G401 (cell line): ENCODE measurements around the gene PTPRQ. TPM values are rescaled to one million over a fixed set of nuclear protein-coding genes. Genes with fewer than 3 reads are reported as not detected.

Source experiments
- DNase-seq: peaks from one replicate; pipeline ENCODE4 v3.0.0-alpha.2; 2015; ENCODE audit warnings: low spot score
- in situ Hi-C: cut with HindIII; loops from 2 replicates; pipeline ENCODE4 v1.10.0; 2016; ENCODE audit warnings: low sequenced_read_pairs, mixed read lengths
- total RNA-seq: library from RNA; depleted of rRNA; stranded (reverse); fragments of >200 nt; shearing (Covaris generic); gene quantifications from 2 replicates; pipeline ENCODE4 v1.2.3, GENCODE V29; 2014

Gene PTPRQ
- total RNA-seq, 1 experiment from 2014 or later = not detected

DNA sequence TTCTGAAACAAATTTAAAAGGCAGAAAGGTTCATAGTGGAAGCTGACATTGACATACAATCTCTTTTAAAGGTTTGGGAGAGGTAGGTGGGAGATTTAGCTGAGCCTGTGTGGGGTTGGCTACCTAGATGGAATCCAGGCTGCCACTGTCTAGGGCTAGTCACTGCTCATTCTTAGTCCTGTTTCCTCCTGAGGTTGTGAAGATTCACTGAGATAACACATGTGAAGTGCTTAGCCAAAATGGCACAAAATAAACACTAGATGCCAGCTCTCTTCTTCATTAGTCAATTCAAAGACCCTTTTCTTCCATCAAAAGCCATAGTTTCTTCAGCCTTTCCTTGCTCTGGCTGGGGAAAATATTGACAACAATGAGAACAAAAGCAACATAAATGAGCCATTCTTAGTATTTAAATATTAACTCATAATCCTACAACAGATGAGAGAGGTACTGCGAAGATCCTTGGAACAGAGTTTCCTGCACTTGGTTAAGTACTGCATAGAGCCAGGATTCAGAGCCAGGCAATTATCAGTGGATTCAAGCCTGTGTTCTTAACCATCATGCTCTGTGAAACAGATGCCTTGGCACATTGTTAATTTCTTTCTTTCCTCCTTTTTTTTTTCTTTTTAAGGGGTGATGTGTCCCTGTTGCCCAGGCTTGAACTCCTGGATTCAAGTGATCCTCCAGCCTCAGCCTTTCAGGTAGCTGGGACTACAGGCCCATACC is 266.9 kb downstream of the PTPRQ start:
- in situ Hi-C loops = no loop called here
- no peak for DNase-seq

DNA sequence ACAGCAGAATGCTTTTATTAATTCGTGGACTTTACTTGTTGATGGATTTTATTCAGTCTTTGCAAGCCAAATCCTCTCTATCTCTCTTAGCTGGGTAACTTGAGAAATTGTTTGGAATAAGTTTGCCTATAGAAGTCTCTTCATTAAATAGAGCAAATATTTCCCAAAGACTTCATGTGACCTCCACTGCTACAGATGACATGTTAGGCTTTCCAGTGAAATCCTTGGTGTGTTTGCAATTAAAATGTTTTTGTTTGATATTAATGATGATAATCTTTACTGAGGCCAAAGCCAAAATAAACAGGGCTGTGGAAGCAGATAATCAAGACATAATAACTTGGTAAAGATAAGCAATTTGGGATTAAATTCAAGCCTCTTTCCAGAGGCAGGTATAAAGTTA is 267.8 kb downstream of the PTPRQ start:
- no peak for DNase-seq
- in situ Hi-C loops = no loop called here

DNA sequence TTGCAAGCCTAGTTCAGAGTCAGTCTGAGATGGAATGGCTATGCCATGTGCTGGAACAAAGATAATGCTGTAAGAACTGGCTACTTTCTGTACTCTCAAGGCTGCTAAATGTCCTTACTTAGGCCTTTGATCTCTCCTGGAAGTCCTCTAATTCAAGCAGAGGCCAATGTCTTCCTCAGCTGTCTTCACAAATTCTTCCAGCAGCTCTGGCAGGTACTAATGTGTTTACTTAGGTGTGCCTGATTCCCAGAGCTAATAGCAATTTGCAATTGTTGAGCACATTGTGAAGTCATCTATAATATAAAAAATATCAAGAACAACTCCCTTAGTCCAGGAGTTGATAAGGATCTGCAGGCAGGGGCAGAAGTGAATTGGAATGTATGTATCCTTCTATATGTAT is 268.8 kb downstream of the PTPRQ start:
- DNase-seq = no peak
- in situ Hi-C loops = no loop called here

DNA sequence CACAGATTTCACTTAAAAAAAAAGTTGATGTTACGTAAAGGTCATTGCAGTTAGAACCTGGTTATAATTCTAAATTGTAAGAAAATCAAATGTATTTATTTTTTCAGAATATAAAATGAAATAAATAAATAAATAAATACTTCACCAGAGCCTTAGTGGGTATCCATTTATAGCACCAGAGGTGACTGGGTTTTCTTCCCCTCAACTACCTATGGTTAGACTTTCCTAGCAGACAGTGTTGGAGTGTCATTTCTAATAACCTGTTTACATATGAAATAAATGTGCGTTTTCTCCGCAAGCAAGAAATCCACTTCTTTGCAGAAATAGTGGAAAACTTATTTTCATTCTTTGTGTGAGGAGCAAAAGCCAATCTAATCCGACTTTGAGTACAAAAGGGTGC is 269.4 kb downstream of the PTPRQ start:
- DNase-seq = no peak
- in situ Hi-C loops = no loop called here

DNA sequence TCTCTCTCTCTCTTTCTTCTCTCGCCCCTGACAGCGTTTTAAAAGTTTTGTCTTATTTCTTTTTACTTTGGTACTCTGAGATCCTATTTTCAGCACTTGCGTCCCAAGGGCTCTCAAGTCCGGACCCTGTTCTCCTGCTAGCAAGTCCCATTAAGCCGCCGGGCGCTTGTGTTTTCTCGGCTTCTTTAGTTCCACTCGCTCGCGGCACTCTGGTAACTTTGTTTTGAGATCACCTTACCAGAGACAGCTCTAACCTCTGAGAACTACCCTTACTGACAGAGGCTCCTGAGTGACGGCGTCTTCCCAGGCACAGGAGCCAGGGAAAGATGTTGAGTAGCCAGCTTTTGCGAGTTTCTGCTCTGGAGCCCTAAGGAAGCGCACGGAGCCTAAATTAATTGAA is 270.0 kb downstream of the PTPRQ start:
- in situ Hi-C loops = no loop called here
- DNase-seq = no peak

DNA sequence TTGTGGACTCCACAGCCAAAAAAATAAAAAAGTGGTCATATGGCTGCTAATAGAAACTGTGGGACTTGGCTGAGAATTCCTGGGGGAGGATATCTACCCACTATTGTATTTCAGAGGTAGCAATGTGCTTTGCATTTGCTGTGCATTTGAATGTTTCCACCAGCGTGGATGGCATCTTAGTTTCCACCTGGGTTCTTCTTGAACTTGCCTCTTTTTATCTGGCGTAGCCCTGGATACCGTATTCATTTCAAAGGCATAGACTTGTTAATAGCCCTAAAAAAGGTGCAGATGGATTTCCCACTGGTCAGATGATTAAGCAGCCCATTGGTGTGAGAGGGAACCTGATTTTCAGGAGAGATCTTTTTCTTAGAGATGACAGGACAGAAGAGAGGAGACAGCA is 270.8 kb downstream of the PTPRQ start:
- DNase-seq = no peak
- in situ Hi-C loops = no loop called here

DNA sequence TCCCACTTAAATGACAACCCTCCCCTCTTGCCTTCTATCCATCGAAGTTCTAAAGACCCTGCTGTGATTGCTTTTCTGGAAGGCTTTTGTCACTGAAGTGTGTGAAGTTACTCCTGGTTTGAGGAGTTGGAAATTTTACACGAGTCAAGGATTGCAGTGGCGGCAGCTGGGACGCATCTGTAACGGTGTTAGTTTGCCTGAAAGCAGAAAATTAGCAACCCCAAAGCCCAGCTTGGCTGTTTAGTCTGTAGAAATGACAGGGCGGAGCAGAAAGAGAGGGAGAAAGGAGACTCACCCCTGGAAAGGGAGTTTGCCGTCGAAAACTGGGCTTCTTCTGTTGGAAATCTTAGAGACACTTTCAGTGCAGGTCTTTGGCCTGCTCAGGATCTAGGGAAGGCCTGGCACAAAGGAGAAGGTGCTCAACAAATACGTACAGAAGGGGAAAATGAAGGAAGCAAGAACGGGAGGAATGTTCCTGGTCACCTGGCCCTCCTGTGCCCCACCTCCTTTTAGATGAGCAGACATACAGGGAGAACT is 271.7 kb downstream of the PTPRQ start:
- no peak for DNase-seq
- in situ Hi-C loops = no loop called here

DNA sequence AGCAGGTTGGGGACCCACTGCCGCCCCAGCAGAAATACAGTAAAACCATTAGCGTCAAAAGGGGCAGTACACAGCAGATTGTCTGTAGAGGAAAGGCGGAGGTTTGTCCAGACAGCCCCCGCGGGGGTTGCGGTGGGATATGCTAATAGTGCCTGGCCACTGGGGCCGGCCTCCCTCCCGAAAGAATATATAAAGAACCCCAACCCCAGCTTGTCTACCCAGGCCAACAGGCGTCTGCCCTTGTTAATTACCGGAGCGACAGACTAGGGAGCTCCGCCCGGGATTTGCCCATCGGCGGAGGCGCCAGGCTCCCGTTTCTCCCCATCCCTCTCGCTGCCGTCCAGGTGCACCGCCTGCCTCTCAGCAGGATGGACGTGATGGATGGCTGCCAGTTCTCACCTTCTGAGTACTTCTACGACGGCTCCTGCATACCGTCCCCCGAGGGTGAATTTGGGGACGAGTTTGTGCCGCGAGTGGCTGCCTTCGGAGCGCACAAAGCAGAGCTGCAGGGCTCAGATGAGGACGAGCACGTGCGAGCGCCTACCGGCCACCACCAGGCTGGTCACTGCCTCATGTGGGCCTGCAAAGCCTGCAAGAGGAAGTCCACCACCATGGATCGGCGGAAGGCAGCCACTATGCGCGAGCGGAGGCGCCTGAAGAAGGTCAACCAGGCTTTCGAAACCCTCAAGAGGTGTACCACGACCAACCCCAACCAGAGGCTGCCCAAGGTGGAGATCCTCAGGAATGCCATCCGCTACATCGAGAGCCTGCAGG is 272.8 kb downstream of the PTPRQ start, which contains the start of gene MYF5:
TSS of gene MYF5 (plus strand) at position 217 of the 774 bp plus-strand sequence. CDS start at position 369, 152 bp downstream.
- in situ Hi-C loops = no loop called here
- no peak for DNase-seq

DNA sequence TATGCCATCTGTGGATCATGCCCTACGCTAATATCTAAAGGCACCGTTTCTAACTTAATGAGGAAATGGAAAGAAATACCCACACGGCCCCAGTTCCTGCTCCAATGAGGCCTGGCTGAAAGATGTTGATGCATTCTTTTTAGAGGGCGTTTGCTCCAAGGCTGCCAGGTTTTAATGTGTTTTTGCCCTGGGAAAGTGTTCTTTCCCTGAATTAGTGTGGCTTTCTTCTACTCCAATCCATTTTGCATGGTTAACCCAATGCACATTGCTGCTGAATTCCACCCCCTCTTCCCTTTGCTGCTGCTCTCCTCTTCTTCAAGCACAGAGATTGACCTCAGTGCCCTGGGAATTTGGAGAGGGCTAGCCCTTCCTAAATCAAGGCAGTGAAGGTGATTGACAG is 273.8 kb downstream of the PTPRQ start:
- DNase-seq = no peak
- in situ Hi-C loops = no loop called here

DNA sequence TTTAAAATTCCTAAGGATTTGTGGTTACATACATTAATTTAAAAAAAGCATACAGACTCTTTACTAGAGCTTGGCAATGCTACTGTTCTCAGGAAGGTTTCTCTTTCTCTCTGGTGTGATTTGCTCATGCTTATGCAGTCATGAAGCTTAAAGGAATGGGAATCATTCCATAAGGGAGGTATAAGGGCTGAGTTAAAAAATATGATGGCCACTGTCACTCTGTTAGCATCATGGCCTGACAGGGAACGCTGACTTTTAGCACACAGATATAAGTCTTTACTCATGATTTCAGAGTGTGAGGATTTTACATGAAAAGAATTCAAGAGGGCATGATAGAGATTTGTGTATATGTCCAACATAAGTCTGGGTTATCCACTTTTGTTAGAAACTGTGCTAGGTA is 276.5 kb downstream of the PTPRQ start:
- no peak for DNase-seq
- in situ Hi-C loops = no loop called here

DNA sequence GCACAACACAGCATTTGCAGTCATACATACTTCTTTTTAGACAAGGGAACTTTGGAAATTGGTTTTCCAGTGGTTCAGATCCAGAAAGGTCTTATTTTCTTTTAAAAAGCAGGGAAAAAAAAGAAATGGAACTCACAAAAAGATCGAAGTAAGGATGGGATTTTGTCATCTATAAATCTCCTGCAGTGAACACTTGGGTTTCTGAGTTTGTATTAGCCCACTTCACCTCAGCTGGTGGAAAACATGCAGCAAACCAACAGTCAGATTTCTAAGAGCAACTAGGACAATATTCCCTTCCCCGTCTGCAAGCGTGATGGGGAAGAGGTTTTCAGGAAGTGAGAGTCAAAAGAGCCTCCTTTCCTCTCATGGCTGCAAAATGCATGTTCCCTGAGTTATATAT is 277.3 kb downstream of the PTPRQ start:
- DNase-seq = no peak
- in situ Hi-C loops = no loop called here
